ENCODE results near the gene C18orf32.
"Not testable (repeated sequence)": the region's sequence is repeated elsewhere in the genome, so short reads cannot be mapped to it uniquely, and the experiment has no call there.

Gene C18orf32

DNA sequence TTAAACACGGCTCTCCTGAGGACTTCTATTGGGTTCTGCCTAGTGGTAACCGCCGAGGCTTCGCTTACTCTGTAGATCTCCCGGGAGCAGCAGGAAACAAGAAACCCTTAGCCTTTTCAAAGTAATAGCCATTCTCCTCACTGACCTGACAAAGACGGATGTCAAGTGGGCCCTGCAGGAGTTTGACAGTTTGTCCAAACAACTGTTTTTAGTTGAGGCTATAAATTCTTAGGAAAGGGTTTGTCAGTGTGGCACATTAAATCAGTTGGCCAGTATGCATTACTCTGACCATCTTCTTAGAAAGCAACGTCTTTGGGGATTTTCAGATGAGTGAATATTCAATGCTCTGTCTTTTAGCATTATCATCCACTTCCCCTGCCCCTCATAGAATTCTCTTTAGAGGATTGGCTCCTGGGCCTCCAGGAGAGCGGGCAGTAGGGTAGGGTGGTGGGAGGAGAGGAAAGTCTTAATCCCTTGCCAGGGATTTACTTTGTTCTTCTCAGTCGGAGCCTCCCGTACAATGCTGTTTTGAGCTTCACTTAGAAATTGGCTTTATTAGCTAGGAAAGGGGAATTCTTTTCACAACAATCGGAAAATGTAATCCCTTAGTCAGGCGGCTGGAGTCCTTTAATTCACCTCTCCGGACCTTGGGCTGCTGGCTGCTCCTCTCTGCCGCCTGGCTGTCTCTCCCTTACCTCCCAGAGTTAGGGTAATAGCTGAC lies 13.3 kb upstream of the C18orf32 start:
- DNase-seq = no peak

- no peak for DNase-seq
These were observed 12.1 kb upstream of the C18orf32 start for GRCh38 chr18:49499046-49499637.

GRCh38 chr18:49495480-49495879 lies 8.4 kb upstream of the C18orf32 start:
- no peak for DNase-seq

GRCh38 chr18:49495076-49495475 lies 8.0 kb upstream of the C18orf32 start:
- DNase-seq = no peak

DNA sequence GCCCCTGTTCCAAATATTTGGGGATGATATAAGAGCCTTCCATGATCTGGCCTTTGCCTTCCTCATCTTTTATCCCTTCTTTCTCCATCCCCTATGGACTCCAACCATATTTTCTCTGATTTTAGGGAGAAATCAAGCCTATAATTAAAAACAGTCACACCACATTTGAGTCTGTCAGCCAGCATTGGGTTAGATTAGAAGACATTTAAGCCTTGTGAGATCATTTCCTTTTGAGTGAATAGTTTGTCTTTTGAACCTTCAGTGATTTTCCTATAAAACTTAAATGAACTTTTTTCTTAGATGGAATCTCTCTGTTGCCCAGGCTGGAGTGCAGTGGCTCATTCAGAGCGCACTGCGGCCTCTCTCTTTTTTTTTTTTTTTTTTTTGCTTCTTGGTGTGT lies 7.6 kb upstream of the C18orf32 start:
- no peak for DNase-seq

- no peak for DNase-seq
These were observed 5.6 kb upstream of the C18orf32 start for GRCh38 chr18:49492694-49493033.

- peak; percentile 96 for DNase-seq
These were observed 5.0 kb upstream of the C18orf32 start, which contains the start of gene RPL17 for GRCh38 chr18:49491857-49492693. TSS of gene RPL17 (minus strand) at chr18:49492465.

DNA sequence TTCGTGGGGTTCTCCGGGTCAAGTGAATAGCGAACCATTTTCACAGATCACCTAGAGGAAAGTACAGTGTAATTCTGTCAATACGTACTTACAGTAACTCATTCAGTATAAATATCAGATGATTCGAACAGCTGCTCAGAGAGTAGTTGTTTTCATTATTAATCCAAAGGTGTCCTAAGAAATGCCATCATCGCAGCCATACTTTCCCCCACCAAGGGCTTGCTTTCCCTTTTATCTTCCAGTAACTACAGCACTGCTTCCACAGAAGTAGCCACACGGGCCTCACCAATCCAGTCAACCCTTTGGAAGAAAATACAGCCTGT lies 4.5 kb upstream of the C18orf32 start:
- DNase-seq = peak; percentile 5

DNA sequence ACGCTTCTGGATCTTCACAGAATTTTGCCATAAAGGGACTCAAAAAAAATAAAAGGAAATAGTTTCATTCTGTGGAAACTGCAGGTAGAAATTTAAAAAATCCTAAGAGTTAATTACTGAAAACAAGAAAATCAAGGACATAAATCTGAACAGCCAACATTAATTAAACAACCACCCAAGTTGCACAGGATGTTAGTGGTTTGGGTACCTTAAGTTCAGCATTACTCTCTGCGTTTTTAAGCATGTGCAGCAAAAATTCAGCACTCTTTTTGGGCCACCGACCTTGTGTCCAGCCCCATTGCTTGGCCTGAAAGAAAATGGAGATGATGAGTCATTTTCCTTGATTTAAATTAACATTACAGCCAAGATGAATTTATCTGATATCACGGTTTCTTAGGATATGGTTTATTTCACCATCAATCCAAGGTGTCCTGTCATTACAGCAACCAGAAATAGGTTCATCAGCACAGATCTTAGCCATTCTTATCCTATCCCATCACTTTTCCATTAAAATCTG lies 3.3 kb upstream of the C18orf32 start:
- no peak for DNase-seq

- DNase-seq = no peak
These were observed 777 bp upstream of the C18orf32 start for GRCh38 chr18:49487711-49488310.

GRCh38 chr18:49486606-49486952 lies 455 bp downstream of the C18orf32 start:
- peak; percentile 66 for DNase-seq

DNA sequence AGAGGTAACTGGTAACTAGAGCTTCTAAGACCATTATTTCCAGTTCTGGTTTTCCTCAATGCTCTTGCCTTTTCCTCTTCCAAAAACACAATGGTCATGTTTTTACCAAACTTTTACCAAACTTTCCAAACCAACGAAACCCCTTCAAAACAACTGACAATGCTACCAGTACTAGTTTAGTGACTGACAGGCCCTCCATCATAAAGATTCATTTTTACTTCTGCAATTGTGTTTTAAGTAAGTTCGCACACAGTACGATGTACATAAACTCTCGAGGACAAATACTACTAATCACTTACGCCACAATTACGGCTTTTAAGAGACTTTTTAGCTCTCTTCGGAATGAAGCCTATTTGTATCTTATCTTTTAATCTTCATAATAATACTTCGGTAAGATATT lies 900 bp downstream of the C18orf32 start:
- no peak for DNase-seq

- no peak for DNase-seq
These were observed 3.8 kb downstream of the C18orf32 start for GRCh38 chr18:49483198-49483597.

GRCh38 chr18:49481907-49482306 lies 5.1 kb downstream of the C18orf32 start:
- no peak for DNase-seq

- no peak for DNase-seq
These were observed 5.7 kb downstream of the C18orf32 start for GRCh38 chr18:49481317-49481716.

DNA sequence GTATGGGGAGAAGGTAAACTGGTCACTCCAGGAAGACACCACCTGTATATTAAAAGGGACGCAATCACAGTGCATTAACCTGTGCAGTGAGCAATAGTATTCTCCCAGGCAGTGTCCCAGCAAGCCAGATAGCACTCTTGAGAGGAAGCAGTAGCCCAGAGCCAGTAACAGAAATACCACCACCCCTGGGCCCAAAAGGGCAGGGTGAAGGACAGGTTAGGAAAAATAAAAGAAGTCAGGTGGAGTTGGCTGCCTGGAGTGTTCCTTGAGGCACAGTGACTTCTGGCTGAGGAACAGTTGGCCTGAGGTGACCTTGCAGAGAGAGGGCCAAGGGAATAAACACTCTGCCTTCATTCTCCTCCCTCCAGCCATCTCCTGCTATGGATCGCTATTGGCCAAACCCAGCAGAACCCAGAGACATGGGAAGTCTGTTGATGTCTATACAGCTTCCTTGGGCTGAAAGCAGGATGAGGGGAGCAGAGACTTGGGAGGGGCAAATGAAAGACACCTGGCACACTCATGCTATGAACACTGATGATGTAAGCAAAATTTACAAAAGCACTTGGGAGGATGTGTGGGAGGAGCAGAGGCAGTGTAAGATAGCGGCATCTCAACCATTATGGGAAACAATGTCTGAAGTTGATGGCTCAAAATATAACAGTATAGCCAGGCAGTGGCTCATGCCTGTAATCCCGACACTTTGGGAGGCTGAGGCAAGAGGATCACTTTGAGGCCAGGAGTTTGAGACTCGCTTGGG lies 7.5 kb downstream of the C18orf32 start:
- no peak for DNase-seq

DNA sequence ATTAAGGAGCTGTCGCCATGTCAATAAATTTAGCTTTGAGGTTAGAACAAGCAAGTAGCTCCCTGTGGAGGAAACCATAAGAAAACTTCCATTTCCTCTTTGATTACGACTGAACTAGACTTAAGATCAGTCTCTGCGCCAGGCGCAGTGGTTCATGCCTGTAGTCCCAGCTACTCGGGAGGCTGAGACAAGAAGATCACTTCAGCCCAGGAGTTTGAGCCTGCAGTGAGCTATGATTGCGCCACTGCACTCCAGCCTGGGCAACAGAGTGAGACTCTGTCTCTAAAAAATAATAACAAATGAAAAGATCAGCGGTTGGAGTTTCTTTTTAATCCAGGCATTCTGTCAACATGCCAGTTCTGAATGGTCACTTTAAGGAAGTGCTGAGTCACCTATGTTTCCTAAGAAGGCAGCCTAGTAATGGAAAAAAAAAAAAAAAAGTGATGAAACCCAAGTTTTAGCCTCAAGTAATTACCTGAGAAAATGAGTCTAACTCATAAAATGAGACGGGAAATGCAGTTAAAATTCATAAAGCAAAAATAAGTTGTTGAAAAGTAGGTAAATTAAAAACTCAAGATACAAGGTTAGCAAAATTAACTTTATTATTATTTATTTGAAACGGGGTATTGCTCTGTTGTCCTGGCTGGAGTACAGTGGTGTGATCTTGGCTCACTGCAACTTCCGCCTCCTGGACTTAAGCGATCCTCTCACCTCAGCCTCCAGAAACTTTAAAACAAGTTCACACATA lies 10.2 kb downstream of the C18orf32 start:
- no peak for DNase-seq

DNA sequence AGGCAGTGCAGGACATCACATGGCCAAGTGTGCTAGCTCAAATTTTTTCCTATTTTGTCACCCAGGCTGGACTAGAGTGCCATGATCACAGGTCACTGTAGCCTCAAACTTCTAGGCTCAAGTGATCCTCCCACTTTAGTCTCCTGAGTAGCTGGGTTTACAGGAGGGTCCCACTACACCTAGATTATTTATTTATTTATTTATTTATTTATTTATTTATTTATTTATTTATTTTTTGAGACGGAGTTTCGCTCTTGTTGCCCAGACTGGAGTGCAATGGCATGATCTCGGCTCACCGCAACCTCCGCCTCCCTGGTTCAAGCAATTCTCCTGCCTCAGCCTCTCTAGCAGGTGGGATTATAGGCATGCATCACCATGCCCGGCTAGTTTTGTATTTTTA lies 12.1 kb downstream of the C18orf32 start:
- not testable (repeated sequence) for DNase-seq

- no peak for DNase-seq
These were observed 13.3 kb downstream of the C18orf32 start for GRCh38 chr18:49473721-49474120.

DNA sequence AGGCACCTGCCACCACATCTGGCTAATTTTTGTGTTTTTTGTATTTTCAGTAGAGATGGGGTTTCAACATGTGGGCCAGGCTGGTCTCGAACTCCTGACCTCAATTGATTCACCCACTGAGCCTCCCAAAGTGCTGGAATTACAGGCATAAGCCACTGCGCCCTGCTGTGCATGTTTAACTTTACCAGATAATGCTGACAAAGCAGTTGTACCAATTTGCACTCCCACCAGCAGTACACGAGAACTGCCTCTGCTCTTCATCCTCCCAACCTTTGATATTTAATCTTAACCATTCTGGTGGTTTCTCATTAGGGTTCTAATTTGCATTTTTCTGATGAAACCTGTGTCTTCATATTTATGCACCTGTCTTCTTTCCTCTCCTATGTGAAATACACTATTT lies 14.6 kb downstream of the C18orf32 start:
- DNase-seq = no peak

GRCh38 chr18:49471532-49471931 lies 15.5 kb downstream of the C18orf32 start:
- DNase-seq = no peak

- DNase-seq = no peak
These were observed 19.4 kb downstream of the C18orf32 start for GRCh38 chr18:49467599-49467998.
